ENCODE results near the gene SFXN5.

SFXN5 gene

DNA sequence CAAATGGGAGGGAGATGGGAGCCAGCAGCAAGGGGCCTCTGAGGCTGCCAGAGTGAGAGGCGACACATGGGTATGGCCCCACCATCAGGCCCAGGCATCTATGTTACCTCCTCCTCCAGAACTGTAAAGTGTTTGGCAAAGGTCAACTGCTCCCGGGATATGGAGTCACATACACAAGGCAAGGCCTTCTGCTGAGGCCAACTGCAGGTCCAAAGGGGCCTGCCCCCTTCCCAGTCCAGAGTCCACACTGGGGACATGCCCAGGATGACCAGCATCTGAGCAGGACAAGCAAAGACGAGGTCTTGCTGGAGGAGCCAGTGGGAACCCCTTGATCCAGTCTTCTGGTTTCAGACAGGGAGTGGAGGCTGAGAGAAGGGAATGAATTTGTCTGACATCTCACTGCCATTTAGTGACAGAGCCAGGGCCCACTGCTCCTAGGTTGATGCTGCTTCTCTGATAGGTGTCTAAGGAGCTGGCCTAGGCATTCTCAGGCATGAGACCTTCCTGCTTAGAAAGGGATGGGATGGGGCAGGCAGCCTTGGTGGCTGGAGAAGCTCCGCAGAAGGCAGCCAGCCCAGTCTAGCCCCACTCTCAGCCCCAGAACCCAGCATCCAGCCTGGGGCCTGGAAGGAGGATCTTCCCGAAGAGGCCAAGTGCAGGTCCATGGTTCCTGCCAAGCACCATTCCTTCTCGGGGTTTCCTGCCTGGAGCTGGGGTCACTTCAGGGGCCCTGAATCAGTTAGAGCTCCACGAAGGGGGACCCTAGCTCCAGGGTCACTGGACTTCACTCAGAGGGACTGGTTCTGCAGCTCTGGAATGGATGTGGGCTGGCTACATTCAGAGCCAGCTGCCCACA lies 127.7 kb downstream of the SFXN5 start:
- no peaks in the 10 kb centered on the region for H3K36me3 ChIP-seq (ENCODE audit: insufficient read depth, low read length)
- no peak overlapping the region for H3K4me2 ChIP-seq (ENCODE audit: low read length)
- H3K27ac ChIP-seq (ENCODE audit: low read depth, low read length, poor library complexity, severe bottlenecking), result no peak overlapping the region
- H2AFZ ChIP-seq (ENCODE audit: low read length), result no peak overlapping the region
- no peaks in the 10 kb centered on the region for H3K79me2 ChIP-seq (ENCODE audit: insufficient read depth, low read length)
- no peak overlapping the region for H3K4me3 ChIP-seq (ENCODE audit: low read depth, low read length, poor library complexity, severe bottlenecking)
- H3K4me1 ChIP-seq (ENCODE audit: insufficient read depth, low read length, severe bottlenecking), result no peaks in the 10 kb centered on the region
- no peak overlapping the region for H3K9ac ChIP-seq (ENCODE audit: low read length)
- no peaks in the 10 kb centered on the region for H3K9me2 ChIP-seq (ENCODE audit: low read depth, low read length)
- H4K20me1 ChIP-seq (ENCODE audit: insufficient read depth, low read length), result no peaks in the 10 kb centered on the region
- no peaks in the 10 kb centered on the region for H3F3A ChIP-seq (ENCODE audit: insufficient read depth, low read length)
- TF ChIP-seq EZH2 (IDR thresholded peaks at IDR 0.05; ENCODE audit: borderline replicate concordance, low read length), result no peak
- TF ChIP-seq, protein P1, sequence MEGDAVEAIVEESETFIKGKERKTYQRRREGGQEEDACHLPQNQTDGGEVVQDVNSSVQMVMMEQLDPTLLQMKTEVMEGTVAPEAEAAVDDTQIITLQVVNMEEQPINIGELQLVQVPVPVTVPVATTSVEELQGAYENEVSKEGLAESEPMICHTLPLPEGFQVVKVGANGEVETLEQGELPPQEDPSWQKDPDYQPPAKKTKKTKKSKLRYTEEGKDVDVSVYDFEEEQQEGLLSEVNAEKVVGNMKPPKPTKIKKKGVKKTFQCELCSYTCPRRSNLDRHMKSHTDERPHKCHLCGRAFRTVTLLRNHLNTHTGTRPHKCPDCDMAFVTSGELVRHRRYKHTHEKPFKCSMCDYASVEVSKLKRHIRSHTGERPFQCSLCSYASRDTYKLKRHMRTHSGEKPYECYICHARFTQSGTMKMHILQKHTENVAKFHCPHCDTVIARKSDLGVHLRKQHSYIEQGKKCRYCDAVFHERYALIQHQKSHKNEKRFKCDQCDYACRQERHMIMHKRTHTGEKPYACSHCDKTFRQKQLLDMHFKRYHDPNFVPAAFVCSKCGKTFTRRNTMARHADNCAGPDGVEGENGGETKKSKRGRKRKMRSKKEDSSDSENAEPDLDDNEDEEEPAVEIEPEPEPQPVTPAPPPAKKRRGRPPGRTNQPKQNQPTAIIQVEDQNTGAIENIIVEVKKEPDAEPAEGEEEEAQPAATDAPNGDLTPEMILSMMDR (IDR thresholded peaks at IDR 0.05; ENCODE audit: low read length), result no peak
- no peaks in the 10 kb centered on the region for H3K9me3 ChIP-seq (ENCODE audit: low read length)
- no peaks in the 10 kb centered on the region for H3K27me3 ChIP-seq (ENCODE audit: insufficient read depth, low read length)

DNA sequence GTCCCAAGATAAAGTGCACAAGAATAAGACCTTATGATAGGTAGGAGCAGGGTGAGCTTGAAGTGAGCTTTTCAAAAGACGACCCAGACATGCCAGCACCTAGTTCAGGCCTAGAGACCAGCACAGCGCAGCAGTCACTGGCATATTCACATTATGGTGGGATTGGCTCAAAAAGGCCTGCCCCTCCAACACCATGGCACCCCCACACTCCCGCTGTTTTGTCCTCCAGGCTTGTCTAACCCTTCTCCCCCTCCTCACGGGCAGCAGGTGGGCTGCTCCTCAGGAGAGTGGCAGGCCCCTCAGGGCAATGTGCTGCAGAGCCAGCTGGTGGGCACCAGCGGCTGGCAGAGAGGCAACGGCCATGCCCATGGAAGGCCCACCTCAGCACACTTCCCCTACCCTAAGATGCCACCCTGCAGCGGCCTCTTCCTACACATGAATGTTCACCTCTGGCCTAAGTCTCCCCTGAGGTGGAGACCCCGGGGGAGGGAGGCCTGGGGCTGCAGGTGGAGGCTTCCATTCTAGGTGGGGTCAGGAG lies 128.6 kb downstream of the SFXN5 start:
- Histone ChIP-seq H4K20me1 (ENCODE audit: insufficient read depth, low read length) (no peaks in the 10 kb centered on the region), H3K9ac (ENCODE audit: low read length) (no peak overlapping the region), H3K4me1 (ENCODE audit: insufficient read depth, low read length, severe bottlenecking) (no peaks in the 10 kb centered on the region), H2AFZ (ENCODE audit: low read length) (no peak overlapping the region), H3K4me3 (ENCODE audit: low read depth, low read length, poor library complexity, severe bottlenecking) (no peak overlapping the region), H3K9me2 (ENCODE audit: low read depth, low read length) (no peaks in the 10 kb centered on the region), H3K9me3 (ENCODE audit: low read length) (no peaks in the 10 kb centered on the region), H3K4me2 (ENCODE audit: low read length) (no peak overlapping the region), H3K36me3 (ENCODE audit: insufficient read depth, low read length) (no peaks in the 10 kb centered on the region), H3K27me3 (ENCODE audit: insufficient read depth, low read length) (no peaks in the 10 kb centered on the region; the same call in 1 of the 2 replicates), H3K27ac (ENCODE audit: low read depth, low read length, poor library complexity, severe bottlenecking) (no peak overlapping the region), H3K79me2 (ENCODE audit: insufficient read depth, low read length) (no peaks in the 10 kb centered on the region), H3F3A (ENCODE audit: insufficient read depth, low read length) (no peaks in the 10 kb centered on the region)
- TF ChIP-seq, protein P1 (IDR thresholded peaks at IDR 0.05; ENCODE audit: low read length), result no peak
- TF ChIP-seq EZH2 (IDR thresholded peaks at IDR 0.05; ENCODE audit: borderline replicate concordance, low read length), result no peak

DNA sequence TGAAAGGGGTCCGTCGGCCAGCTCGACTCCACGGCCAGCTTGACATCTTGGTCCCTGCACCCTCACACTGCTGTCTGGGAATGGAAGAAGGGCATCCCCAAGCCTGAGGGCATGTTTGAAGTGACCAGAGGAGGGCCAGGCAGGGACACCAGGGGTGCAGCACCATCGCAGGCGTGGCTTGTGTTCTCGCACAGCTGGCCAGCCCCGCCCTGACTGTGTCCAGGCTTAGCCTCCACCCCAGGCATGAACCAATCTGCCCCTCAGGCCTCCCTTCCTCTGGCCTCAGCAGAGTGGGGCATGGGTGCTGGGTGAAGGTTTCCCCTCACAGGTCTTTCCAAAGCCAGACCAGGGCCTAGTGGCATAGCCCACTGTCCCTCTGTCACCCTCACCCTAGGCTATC lies 129.2 kb downstream of the SFXN5 start:
- H4K20me1 ChIP-seq (ENCODE audit: insufficient read depth, low read length), result no peaks in the 10 kb centered on the region
- no peaks in the 10 kb centered on the region for H3K9me3 ChIP-seq (ENCODE audit: low read length)
- H3K27ac ChIP-seq (ENCODE audit: low read depth, low read length, poor library complexity, severe bottlenecking), result no peak overlapping the region
- no peaks in the 10 kb centered on the region for H3K79me2 ChIP-seq (ENCODE audit: insufficient read depth, low read length)
- no peak for TF ChIP-seq EZH2 (IDR thresholded peaks at IDR 0.05; ENCODE audit: borderline replicate concordance, low read length)
- TF ChIP-seq, protein P1 (IDR thresholded peaks at IDR 0.05; ENCODE audit: low read length), result no peak
- no peaks in the 10 kb centered on the region for H3K4me1 ChIP-seq (ENCODE audit: insufficient read depth, low read length, severe bottlenecking)
- H3K4me2 ChIP-seq (ENCODE audit: low read length), result no peak overlapping the region
- no peak overlapping the region for H3K9ac ChIP-seq (ENCODE audit: low read length)
- H3F3A ChIP-seq (ENCODE audit: insufficient read depth, low read length), result no peaks in the 10 kb centered on the region
- H2AFZ ChIP-seq (ENCODE audit: low read length), result no peak overlapping the region
- H3K36me3 ChIP-seq (ENCODE audit: insufficient read depth, low read length), result no peaks in the 10 kb centered on the region
- H3K27me3 ChIP-seq (ENCODE audit: insufficient read depth, low read length), result no peaks in the 10 kb centered on the region; the same call in 1 of the 2 replicates
- H3K9me2 ChIP-seq (ENCODE audit: low read depth, low read length), result no peaks in the 10 kb centered on the region
- H3K4me3 ChIP-seq (ENCODE audit: low read depth, low read length, poor library complexity, severe bottlenecking), result no peak overlapping the region
